ENCODE measurements around the gene TNFRSF8. TPM values are rescaled to one million over a fixed set of nuclear protein-coding genes. Genes with fewer than 3 reads are reported as not detected.
A peak's percentile ranks its signal among the peaks of the same experiment; 100 is the strongest.

Gene TNFRSF8
- total and polyA plus RNA-seq, 2 of the 13 experiments (the other 11 are each of a cell fraction or from before 2014, with no cell fraction given) = not detected

DNA sequence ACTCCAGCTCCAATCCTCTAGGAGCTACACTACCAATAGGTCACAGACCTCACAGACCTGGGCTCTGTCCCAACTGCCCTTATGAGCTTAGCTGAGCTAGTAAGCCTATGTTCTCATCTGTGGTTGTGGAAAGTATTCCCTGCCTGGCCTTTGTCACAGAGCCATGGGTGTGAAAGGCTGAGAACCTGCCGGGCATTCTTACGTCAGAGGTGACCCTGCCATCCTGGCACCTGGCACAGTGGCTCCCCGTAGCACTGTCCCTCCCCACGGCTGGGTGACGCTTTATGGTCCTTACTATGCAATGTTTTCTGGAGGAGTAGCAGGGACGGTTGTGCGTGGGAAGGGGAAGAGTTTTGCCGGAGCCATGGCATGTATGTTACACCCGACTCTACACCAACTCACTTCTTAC lies 107.2 kb downstream of the TNFRSF8 start:
- no peaks in the 10 kb centered on the region for H3K9me3 ChIP-seq (ENCODE audit: low read length)
- no peak overlapping the region for H3K4me3 ChIP-seq (replicated peaks in 1 of 3; ENCODE audit: insufficient read depth in 1 of 3, low read depth in 2 of 3, low read length in 3 of 3)
- no peak for FAIRE-seq
- intact Hi-C loops (cut with micrococcal nuclease; ENCODE audit: unreplicated experiment) = no loop called here
- no peak overlapping the region for H3K9ac ChIP-seq (ENCODE audit: insufficient read depth, low read depth, low read length)
- CTCF ChIA-PET (ENCODE audit: low intra/inter-chr PET ratio, low total read pairs) = no interaction called here
- H3K4me2 ChIP-seq (ENCODE audit: low read depth, low read length) = no peak overlapping the region
- no peaks in the 10 kb centered on the region for H3K79me2 ChIP-seq (ENCODE audit: insufficient read depth, low read length)
- POLR2A ChIA-PET = no interaction called here
- no peak for ATAC-seq
- no peak overlapping the region for H2AFZ ChIP-seq (ENCODE audit: low read length)
- no peak for DNase-seq (ENCODE audit: low spot score)
- in situ Hi-C loops (cut with HindIII; ENCODE audit: extremely low pct_ligation_motif_present, low pct_unique_long_range_greater_than_20kb) = no loop called here
- H3K36me3 ChIP-seq (replicated peaks in 1 of 2; ENCODE audit: control insufficient read depth in 1 of 2, insufficient read depth in 2 of 2, low read length in 2 of 2) = no peaks in the 10 kb centered on the region
- no TSS peak for BruUV-seq (replicated peaks)
- TF ChIP-seq MATR3 (CRISPR knock-in tag; IDR thresholded peaks at IDR 0.05) = no peak
- TF ChIP-seq GATAD2A (CRISPR knock-in tag; IDR thresholded peaks at IDR 0.05) = no peak
- TF ChIP-seq CREB1 (IDR thresholded peaks at IDR 0.05) = peak; percentile 47; the same call in 1 of the 2 replicates
- no peak for TF ChIP-seq CREB1 (CRISPR knock-in tag; IDR thresholded peaks at IDR 0.05)
- TF ChIP-seq ATAD3A (CRISPR knock-in tag; IDR thresholded peaks at IDR 0.05) = no peak
- TF ChIP-seq ZNF354B (CRISPR knock-in tag; IDR thresholded peaks at IDR 0.05) = no peak
- no peak for TF ChIP-seq NFE2L2 (IDR thresholded peaks at IDR 0.05; ENCODE audit: low read length)
- H4K20me1 ChIP-seq (ENCODE audit: insufficient read depth, low read length) = no peaks in the 10 kb centered on the region
- peaks cover 2 to 31% of the 10 kb centered on the region in 2 experiments; a peak in 3 of 5 replicates for H3K27me3 ChIP-seq (ENCODE audit: control insufficient read depth in 1 of 2, insufficient read depth in 2 of 2, low read length in 2 of 2)
- WGBS (ENCODE audit: low lambda C conversion rate) = 51% methylated on average over 4 of the region's 9 CpGs
- H3K4me1 ChIP-seq (ENCODE audit: insufficient read depth, low read length) = peaks cover 7% of the 10 kb centered on the region; the same call in 1 of the 2 replicates
- no peak overlapping the region for H3K27ac ChIP-seq (ENCODE audit: extremely low read length, insufficient read depth, low read length)

GRCh38 chr1:12171206-12172041 lies 108.3 kb downstream of the TNFRSF8 start:
- Histone ChIP-seq H3K4me3 (replicated peaks in 1 of 3; ENCODE audit: insufficient read depth in 1 of 3, low read depth in 2 of 3, low read length in 3 of 3) (no peak overlapping the region), H3K79me2 (ENCODE audit: insufficient read depth, low read length) (no peaks in the 10 kb centered on the region), H3K9me3 (ENCODE audit: low read length) (no peaks in the 10 kb centered on the region), H3K9ac (ENCODE audit: insufficient read depth, low read depth, low read length) (no peak overlapping the region), H2AFZ (ENCODE audit: low read length) (no peak overlapping the region), H3K36me3 (replicated peaks in 1 of 2; ENCODE audit: control insufficient read depth in 1 of 2, insufficient read depth in 2 of 2, low read length in 2 of 2) (no peaks in the 10 kb centered on the region), H3K27ac (ENCODE audit: extremely low read length, insufficient read depth, low read length) (no peak overlapping the region), H3K4me2 (ENCODE audit: low read depth, low read length) (no peak overlapping the region), H4K20me1 (ENCODE audit: insufficient read depth, low read length) (no peaks in the 10 kb centered on the region), H3K4me1 (ENCODE audit: insufficient read depth, low read length) (peaks cover 7% of the 10 kb centered on the region; the same call in 1 of the 2 replicates), H3K27me3 (ENCODE audit: control insufficient read depth in 1 of 2, insufficient read depth in 2 of 2, low read length in 2 of 2) (peaks cover 2 to 24% of the 10 kb centered on the region in 2 experiments; a peak in 3 of 5 replicates)
- no peak for DNase-seq (ENCODE audit: low spot score)
- no TSS peak for BruUV-seq (replicated peaks)
- ATAC-seq = no peak
- FAIRE-seq = no peak
- in situ Hi-C loops (cut with HindIII; ENCODE audit: extremely low pct_ligation_motif_present, low pct_unique_long_range_greater_than_20kb) = no loop called here
- intact Hi-C loops (cut with micrococcal nuclease; ENCODE audit: unreplicated experiment) = no loop called here
- ChIA-PET CTCF (ENCODE audit: low intra/inter-chr PET ratio, low total read pairs) (no interaction called here), POLR2A (no interaction called here)
- WGBS (ENCODE audit: low lambda C conversion rate) = 49% methylated on average over 12 of the region's 12 CpGs
- TF ChIP-seq SCMH1 (CRISPR knock-in tag; IDR thresholded peaks at IDR 0.05; ENCODE audit: borderline replicate concordance) (no peak), RORA (CRISPR knock-in tag; IDR thresholded peaks at IDR 0.05) (no peak), PRDM4 (CRISPR knock-in tag; IDR thresholded peaks at IDR 0.05; ENCODE audit: borderline replicate concordance) (no peak), MAF1 (CRISPR knock-in tag; IDR thresholded peaks at IDR 0.05; ENCODE audit: borderline replicate concordance) (no peak)
- TF ChIP-seq, protein P1, sequence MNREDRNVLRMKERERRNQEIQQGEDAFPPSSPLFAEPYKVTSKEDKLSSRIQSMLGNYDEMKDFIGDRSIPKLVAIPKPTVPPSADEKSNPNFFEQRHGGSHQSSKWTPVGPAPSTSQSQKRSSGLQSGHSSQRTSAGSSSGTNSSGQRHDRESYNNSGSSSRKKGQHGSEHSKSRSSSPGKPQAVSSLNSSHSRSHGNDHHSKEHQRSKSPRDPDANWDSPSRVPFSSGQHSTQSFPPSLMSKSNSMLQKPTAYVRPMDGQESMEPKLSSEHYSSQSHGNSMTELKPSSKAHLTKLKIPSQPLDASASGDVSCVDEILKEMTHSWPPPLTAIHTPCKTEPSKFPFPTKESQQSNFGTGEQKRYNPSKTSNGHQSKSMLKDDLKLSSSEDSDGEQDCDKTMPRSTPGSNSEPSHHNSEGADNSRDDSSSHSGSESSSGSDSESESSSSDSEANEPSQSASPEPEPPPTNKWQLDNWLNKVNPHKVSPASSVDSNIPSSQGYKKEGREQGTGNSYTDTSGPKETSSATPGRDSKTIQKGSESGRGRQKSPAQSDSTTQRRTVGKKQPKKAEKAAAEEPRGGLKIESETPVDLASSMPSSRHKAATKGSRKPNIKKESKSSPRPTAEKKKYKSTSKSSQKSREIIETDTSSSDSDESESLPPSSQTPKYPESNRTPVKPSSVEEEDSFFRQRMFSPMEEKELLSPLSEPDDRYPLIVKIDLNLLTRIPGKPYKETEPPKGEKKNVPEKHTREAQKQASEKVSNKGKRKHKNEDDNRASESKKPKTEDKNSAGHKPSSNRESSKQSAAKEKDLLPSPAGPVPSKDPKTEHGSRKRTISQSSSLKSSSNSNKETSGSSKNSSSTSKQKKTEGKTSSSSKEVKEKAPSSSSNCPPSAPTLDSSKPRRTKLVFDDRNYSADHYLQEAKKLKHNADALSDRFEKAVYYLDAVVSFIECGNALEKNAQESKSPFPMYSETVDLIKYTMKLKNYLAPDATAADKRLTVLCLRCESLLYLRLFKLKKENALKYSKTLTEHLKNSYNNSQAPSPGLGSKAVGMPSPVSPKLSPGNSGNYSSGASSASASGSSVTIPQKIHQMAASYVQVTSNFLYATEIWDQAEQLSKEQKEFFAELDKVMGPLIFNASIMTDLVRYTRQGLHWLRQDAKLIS (CRISPR knock-in tag; IDR thresholded peaks at IDR 0.05) = no peak
